Measurements from ENCODE around the gene ARHGEF26.

- no peak for TF ChIP-seq POLR2A (IDR thresholded peaks at IDR 0.05; ENCODE audit: low read length)
- TF ChIP-seq GATA1 (IDR thresholded peaks at IDR 0.05; ENCODE audit: low read depth, low read length): no peak
Observed at GRCh38 chr3:154130540-154130939, 9.3 kb downstream of the ARHGEF26 start.
